ENCODE data around the gene PIMREG.

PIMREG gene

GRCh38 chr17:6454495-6455320 is 10.5 kb downstream of the PIMREG start:
- H3K9me2 ChIP-seq (replicated peaks; ENCODE audit: insufficient read depth, low read length): no peaks in the 10 kb centered on the region
- H3K9me3 ChIP-seq (ENCODE audit: insufficient read depth, low read length): no peaks in the 10 kb centered on the region
- H2AFZ ChIP-seq (ENCODE audit: low read depth, low read length, severe bottlenecking): no peak overlapping the region
- H4K20me1 ChIP-seq (ENCODE audit: low read depth, low read length): no peaks in the 10 kb centered on the region
- H3K36me3 ChIP-seq (ENCODE audit: low read length): no peaks in the 10 kb centered on the region
- no peak overlapping the region for H3K4me3 ChIP-seq (ENCODE audit: insufficient read depth, low read length, poor library complexity, severe bottlenecking)
- H3K79me2 ChIP-seq (ENCODE audit: insufficient read depth, low read length): no peaks in the 10 kb centered on the region
- H3F3A ChIP-seq (ENCODE audit: insufficient read depth): no peaks in the 10 kb centered on the region
- no peak overlapping the region for H3K4me2 ChIP-seq (ENCODE audit: low read depth, low read length, poor library complexity, severe bottlenecking)
- no peak overlapping the region for H3K9ac ChIP-seq (ENCODE audit: low read length)
- H3K27me3 ChIP-seq (ENCODE audit: low read length): no peaks in the 10 kb centered on the region
- TF ChIP-seq, protein P1, sequence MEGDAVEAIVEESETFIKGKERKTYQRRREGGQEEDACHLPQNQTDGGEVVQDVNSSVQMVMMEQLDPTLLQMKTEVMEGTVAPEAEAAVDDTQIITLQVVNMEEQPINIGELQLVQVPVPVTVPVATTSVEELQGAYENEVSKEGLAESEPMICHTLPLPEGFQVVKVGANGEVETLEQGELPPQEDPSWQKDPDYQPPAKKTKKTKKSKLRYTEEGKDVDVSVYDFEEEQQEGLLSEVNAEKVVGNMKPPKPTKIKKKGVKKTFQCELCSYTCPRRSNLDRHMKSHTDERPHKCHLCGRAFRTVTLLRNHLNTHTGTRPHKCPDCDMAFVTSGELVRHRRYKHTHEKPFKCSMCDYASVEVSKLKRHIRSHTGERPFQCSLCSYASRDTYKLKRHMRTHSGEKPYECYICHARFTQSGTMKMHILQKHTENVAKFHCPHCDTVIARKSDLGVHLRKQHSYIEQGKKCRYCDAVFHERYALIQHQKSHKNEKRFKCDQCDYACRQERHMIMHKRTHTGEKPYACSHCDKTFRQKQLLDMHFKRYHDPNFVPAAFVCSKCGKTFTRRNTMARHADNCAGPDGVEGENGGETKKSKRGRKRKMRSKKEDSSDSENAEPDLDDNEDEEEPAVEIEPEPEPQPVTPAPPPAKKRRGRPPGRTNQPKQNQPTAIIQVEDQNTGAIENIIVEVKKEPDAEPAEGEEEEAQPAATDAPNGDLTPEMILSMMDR (IDR thresholded peaks at IDR 0.05; ENCODE audit: insufficient read depth, low read length, poor library complexity, severe bottlenecking): no peak
- no peak for TF ChIP-seq EZH2phosphoT487 (conservative IDR thresholded peaks at IDR 0.05; ENCODE audit: low read length)
- H3K27ac ChIP-seq (ENCODE audit: low read depth, low read length): no peak overlapping the region

GRCh38 chr17:6455321-6455705 is 11.1 kb downstream of the PIMREG start:
- no peak for TF ChIP-seq EZH2phosphoT487 (conservative IDR thresholded peaks at IDR 0.05; ENCODE audit: low read length)
- TF ChIP-seq, protein P1 (IDR thresholded peaks at IDR 0.05; ENCODE audit: insufficient read depth, low read length, poor library complexity, severe bottlenecking): no peak
- Histone ChIP-seq H4K20me1 (ENCODE audit: low read depth, low read length) (no peaks in the 10 kb centered on the region), H3K36me3 (ENCODE audit: low read length) (no peaks in the 10 kb centered on the region), H3K9me2 (replicated peaks; ENCODE audit: insufficient read depth, low read length) (no peaks in the 10 kb centered on the region), H3K79me2 (ENCODE audit: insufficient read depth, low read length) (no peaks in the 10 kb centered on the region), H3K9me3 (ENCODE audit: insufficient read depth, low read length) (no peaks in the 10 kb centered on the region), H3K4me3 (ENCODE audit: insufficient read depth, low read length, poor library complexity, severe bottlenecking) (no peak overlapping the region), H2AFZ (ENCODE audit: low read depth, low read length, severe bottlenecking) (no peak overlapping the region), H3K9ac (ENCODE audit: low read length) (no peak overlapping the region), H3K27ac (ENCODE audit: low read depth, low read length) (no peak overlapping the region), H3F3A (ENCODE audit: insufficient read depth) (no peaks in the 10 kb centered on the region), H3K27me3 (ENCODE audit: low read length) (no peaks in the 10 kb centered on the region), H3K4me2 (ENCODE audit: low read depth, low read length, poor library complexity, severe bottlenecking) (no peak overlapping the region)

DNA sequence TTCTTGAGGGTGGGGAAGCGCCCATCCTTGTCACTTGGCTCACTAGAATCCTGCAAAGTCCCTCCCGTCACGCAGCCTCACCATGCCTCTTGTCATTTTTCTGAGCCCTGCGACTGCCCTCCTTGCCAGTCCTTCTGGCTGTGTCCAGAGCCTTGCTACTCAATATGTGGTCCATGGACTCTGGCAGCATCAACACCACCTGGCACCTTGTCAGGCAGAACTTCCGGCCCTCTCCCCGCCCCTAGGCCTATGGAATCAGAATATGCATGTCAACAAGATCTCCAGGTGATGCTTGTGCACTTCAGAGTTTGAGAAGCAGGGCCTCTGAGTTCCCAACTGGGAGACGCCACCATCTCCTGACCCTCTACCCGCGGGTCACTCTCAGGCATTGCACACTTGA is 12.1 kb downstream of the PIMREG start:
- no peak overlapping the region for H3K9ac ChIP-seq (ENCODE audit: low read length)
- H4K20me1 ChIP-seq (ENCODE audit: low read depth, low read length): no peaks in the 10 kb centered on the region
- H3K27me3 ChIP-seq (ENCODE audit: low read length): no peaks in the 10 kb centered on the region
- TF ChIP-seq, protein P1 (IDR thresholded peaks at IDR 0.05; ENCODE audit: insufficient read depth, low read length, poor library complexity, severe bottlenecking): no peak
- TF ChIP-seq EZH2phosphoT487 (conservative IDR thresholded peaks at IDR 0.05; ENCODE audit: low read length): no peak
- no peaks in the 10 kb centered on the region for H3K9me2 ChIP-seq (replicated peaks; ENCODE audit: insufficient read depth, low read length)
- H3K4me3 ChIP-seq (ENCODE audit: insufficient read depth, low read length, poor library complexity, severe bottlenecking): no peak overlapping the region
- no peaks in the 10 kb centered on the region for H3F3A ChIP-seq (ENCODE audit: insufficient read depth)
- no peak overlapping the region for H2AFZ ChIP-seq (ENCODE audit: low read depth, low read length, severe bottlenecking)
- H3K4me2 ChIP-seq (ENCODE audit: low read depth, low read length, poor library complexity, severe bottlenecking): no peak overlapping the region
- H3K36me3 ChIP-seq (ENCODE audit: low read length): no peaks in the 10 kb centered on the region
- H3K79me2 ChIP-seq (ENCODE audit: insufficient read depth, low read length): no peaks in the 10 kb centered on the region
- H3K27ac ChIP-seq (ENCODE audit: low read depth, low read length): no peak overlapping the region
- H3K9me3 ChIP-seq (ENCODE audit: insufficient read depth, low read length): no peaks in the 10 kb centered on the region

All from SU-DHL-6 (cell line).